ENCODE data around the gene LMO3.

Gene LMO3

DNA sequence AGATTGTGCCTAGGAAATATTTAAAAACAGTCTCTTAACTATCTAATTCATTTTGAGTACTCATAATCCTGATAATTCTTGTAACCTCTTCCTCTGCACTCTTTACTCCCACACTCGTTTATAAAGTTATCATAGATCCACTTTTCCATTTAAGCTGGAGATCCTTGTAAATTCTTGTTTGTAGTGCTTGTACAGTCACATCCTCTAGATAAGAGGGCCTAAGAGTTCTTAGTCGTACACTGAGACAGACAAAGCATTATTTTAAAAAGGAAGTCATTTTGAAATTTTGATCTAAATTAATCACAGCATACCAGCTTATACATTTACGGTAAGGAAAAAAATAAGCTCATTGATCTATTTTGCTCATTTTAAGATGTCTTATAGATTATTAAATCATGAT, 42.5 kb downstream of the LMO3 start:
- no peak for TF ChIP-seq EZH2phosphoT487 (conservative IDR thresholded peaks at IDR 0.05; ENCODE audit: low read length)
- TF ChIP-seq, protein P1, sequence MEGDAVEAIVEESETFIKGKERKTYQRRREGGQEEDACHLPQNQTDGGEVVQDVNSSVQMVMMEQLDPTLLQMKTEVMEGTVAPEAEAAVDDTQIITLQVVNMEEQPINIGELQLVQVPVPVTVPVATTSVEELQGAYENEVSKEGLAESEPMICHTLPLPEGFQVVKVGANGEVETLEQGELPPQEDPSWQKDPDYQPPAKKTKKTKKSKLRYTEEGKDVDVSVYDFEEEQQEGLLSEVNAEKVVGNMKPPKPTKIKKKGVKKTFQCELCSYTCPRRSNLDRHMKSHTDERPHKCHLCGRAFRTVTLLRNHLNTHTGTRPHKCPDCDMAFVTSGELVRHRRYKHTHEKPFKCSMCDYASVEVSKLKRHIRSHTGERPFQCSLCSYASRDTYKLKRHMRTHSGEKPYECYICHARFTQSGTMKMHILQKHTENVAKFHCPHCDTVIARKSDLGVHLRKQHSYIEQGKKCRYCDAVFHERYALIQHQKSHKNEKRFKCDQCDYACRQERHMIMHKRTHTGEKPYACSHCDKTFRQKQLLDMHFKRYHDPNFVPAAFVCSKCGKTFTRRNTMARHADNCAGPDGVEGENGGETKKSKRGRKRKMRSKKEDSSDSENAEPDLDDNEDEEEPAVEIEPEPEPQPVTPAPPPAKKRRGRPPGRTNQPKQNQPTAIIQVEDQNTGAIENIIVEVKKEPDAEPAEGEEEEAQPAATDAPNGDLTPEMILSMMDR (IDR thresholded peaks at IDR 0.05; ENCODE audit: insufficient read depth, low read length, poor library complexity, severe bottlenecking): no peak
- Histone ChIP-seq H2AFZ (ENCODE audit: low read depth, low read length, severe bottlenecking) (no peak overlapping the region), H3K36me3 (ENCODE audit: low read length) (no peaks in the 10 kb centered on the region), H4K20me1 (ENCODE audit: low read depth, low read length) (no peaks in the 10 kb centered on the region), H3K4me2 (ENCODE audit: low read depth, low read length, poor library complexity, severe bottlenecking) (no peak overlapping the region), H3K27me3 (ENCODE audit: low read length) (no peaks in the 10 kb centered on the region), H3K9ac (ENCODE audit: low read length) (no peak overlapping the region), H3K9me3 (ENCODE audit: insufficient read depth, low read length) (no peaks in the 10 kb centered on the region), H3K27ac (ENCODE audit: low read depth, low read length) (no peak overlapping the region), H3K4me3 (ENCODE audit: insufficient read depth, low read length, poor library complexity, severe bottlenecking) (no peak overlapping the region), H3K79me2 (ENCODE audit: insufficient read depth, low read length) (no peaks in the 10 kb centered on the region), H3K9me2 (replicated peaks; ENCODE audit: insufficient read depth, low read length) (no peaks in the 10 kb centered on the region), H3F3A (ENCODE audit: insufficient read depth) (no peaks in the 10 kb centered on the region)

GRCh38 chr12:16562921-16563320, 43.0 kb downstream of the LMO3 start:
- H3K9me2 ChIP-seq (replicated peaks; ENCODE audit: insufficient read depth, low read length): no peaks in the 10 kb centered on the region
- no peaks in the 10 kb centered on the region for H4K20me1 ChIP-seq (ENCODE audit: low read depth, low read length)
- no peaks in the 10 kb centered on the region for H3K9me3 ChIP-seq (ENCODE audit: insufficient read depth, low read length)
- no peaks in the 10 kb centered on the region for H3F3A ChIP-seq (ENCODE audit: insufficient read depth)
- no peaks in the 10 kb centered on the region for H3K79me2 ChIP-seq (ENCODE audit: insufficient read depth, low read length)
- H3K36me3 ChIP-seq (ENCODE audit: low read length): no peaks in the 10 kb centered on the region
- no peak overlapping the region for H3K4me2 ChIP-seq (ENCODE audit: low read depth, low read length, poor library complexity, severe bottlenecking)
- H3K4me3 ChIP-seq (ENCODE audit: insufficient read depth, low read length, poor library complexity, severe bottlenecking): no peak overlapping the region
- H2AFZ ChIP-seq (ENCODE audit: low read depth, low read length, severe bottlenecking): no peak overlapping the region
- no peak overlapping the region for H3K9ac ChIP-seq (ENCODE audit: low read length)
- TF ChIP-seq, protein P1 (IDR thresholded peaks at IDR 0.05; ENCODE audit: insufficient read depth, low read length, poor library complexity, severe bottlenecking): no peak
- no peak for TF ChIP-seq EZH2phosphoT487 (conservative IDR thresholded peaks at IDR 0.05; ENCODE audit: low read length)
- no peaks in the 10 kb centered on the region for H3K27me3 ChIP-seq (ENCODE audit: low read length)
- H3K27ac ChIP-seq (ENCODE audit: low read depth, low read length): no peak overlapping the region

- no peaks in the 10 kb centered on the region for H3K27me3 ChIP-seq (ENCODE audit: low read length)
- H3K9me2 ChIP-seq (replicated peaks; ENCODE audit: insufficient read depth, low read length): no peaks in the 10 kb centered on the region
- no peaks in the 10 kb centered on the region for H3K79me2 ChIP-seq (ENCODE audit: insufficient read depth, low read length)
- H3F3A ChIP-seq (ENCODE audit: insufficient read depth): no peaks in the 10 kb centered on the region
- no peak overlapping the region for H3K9ac ChIP-seq (ENCODE audit: low read length)
- H3K36me3 ChIP-seq (ENCODE audit: low read length): no peaks in the 10 kb centered on the region
- no peak overlapping the region for H2AFZ ChIP-seq (ENCODE audit: low read depth, low read length, severe bottlenecking)
- H3K4me2 ChIP-seq (ENCODE audit: low read depth, low read length, poor library complexity, severe bottlenecking): no peak overlapping the region
- TF ChIP-seq EZH2phosphoT487 (conservative IDR thresholded peaks at IDR 0.05; ENCODE audit: low read length): no peak
- TF ChIP-seq, protein P1 (IDR thresholded peaks at IDR 0.05; ENCODE audit: insufficient read depth, low read length, poor library complexity, severe bottlenecking): no peak
- no peaks in the 10 kb centered on the region for H3K9me3 ChIP-seq (ENCODE audit: insufficient read depth, low read length)
- no peaks in the 10 kb centered on the region for H4K20me1 ChIP-seq (ENCODE audit: low read depth, low read length)
- no peak overlapping the region for H3K4me3 ChIP-seq (ENCODE audit: insufficient read depth, low read length, poor library complexity, severe bottlenecking)
- H3K27ac ChIP-seq (ENCODE audit: low read depth, low read length): no peak overlapping the region
Observed at GRCh38 chr12:16562435-16562834, 43.5 kb downstream of the LMO3 start.

Data from SU-DHL-6 (cell line).